ENCODE measurements around the gene DOCK9.

DOCK9 gene

DNA sequence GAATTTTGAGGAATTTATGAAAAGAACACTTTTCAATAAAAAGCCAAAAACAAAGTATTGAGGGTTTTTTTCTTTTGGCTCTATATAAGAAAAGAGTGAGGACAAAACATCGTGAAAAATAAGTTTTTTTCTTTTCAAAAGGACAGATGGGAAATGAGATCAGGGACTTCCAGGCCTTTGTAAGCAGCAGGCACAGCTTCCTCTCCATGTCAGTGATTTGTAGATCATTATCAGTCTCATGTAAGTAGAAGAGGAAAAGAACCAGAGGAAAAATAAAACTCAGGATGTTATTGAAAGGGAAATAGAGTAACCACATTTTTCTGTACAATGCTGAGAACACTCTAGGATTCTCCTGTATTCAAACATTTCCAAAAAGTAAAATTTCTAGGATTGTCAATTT, 29.9 kb downstream of the DOCK9 start:
- in situ Hi-C loops (cut with MboI; ENCODE audit: low sequenced_read_pairs), result no loop called here

DNA sequence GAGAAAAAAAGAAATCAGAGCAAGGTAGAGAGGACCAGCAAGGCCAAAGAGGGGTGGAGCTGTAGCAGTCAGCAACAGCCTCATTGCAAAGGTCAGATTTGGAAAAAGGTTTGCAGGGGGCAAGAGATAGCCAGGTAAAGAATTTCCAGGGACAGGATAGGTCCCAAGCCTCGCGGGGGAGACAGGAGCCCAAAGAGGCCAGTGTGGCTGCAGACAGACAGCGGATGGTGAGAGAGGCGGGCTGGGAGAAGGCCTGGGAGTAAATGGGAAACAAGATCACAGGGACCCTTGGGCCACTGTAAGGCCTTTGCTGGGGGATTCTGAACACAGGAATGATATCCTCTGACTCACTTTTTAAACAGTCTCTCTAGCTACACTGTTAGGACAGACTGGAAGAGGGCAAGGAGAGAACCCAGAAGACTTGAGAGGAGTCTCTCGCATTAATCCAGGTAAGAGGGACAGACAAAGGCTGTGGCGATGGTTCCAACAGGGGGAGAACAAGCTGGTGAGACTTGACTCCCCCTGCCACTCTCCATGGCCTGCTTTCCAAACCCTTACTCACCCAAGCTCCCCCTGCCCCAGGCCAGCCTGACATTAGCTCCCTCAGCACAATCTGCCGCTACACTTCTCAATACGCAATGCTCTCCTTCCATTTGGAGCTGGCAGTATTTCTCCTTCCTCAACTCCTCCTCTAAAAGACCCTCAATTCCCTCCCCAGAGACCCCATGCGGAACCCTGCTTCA, 31.8 kb downstream of the DOCK9 start:
- in situ Hi-C loops (cut with MboI; ENCODE audit: low sequenced_read_pairs), result no loop called here

DNA sequence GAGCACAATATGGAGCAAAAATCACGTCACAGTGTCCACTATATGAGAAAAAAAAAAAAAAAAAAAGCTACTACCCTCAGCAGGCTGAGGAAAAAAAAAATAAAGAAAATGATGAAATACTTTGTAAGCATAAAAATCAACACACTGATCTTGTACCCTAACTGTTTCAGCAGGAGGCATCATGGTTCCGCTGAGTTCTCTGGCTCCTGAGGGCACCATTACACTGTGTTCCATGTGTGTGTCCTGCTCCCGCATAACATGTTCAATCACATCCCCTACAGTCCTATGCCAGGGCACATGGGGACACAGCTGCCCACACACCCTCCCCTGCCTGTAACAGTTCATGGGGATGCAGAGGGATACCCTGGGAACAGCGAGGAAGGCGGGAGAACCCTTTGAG, 33.5 kb downstream of the DOCK9 start:
- in situ Hi-C loops (cut with MboI; ENCODE audit: low sequenced_read_pairs), result no loop called here

DNA sequence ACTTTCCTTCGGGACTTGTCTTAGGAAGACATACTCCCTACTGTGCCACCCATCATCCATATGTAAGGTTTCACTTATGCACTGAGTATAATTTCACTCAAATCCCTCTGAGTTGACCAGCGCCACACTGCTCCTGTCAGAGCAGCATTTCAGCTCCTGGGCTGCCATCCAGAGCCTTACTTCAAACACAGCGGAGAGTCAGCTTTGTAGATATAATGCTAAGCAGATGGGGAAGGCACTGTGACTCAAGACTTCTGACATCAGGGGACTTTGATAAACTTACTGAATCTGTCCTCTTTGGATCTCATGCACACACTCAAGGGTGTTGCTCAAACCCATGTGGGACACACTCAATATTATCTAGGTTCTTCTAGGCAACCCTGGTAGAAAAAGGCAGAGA, 34.9 kb downstream of the DOCK9 start:
- in situ Hi-C loops (cut with MboI; ENCODE audit: low sequenced_read_pairs), result no loop called here

- in situ Hi-C loops (cut with MboI; ENCODE audit: low sequenced_read_pairs), result no loop called here
Observed at GRCh38 chr13:98942485-98942884, 35.4 kb downstream of the DOCK9 start.

DNA sequence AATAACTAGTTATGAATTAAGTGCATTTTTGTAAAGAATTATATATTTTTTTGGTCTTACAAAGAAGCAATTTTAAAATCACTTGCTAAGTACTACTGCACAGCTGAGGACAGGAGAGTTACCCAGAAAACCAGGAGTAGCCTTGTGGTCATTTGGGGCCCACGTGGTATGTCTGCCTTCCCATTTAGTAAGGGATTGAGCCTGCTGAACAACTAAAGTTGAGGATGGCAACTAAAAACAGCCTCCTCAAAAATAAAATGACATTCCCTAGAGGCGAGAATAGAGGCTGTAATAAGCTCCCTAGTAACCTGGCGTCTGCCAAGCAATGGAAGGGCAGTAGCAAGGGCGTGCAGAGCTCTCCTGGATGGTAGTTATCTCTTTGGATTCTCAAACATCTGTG, 36.3 kb downstream of the DOCK9 start:
- in situ Hi-C loops (cut with MboI; ENCODE audit: low sequenced_read_pairs), result no loop called here

- in situ Hi-C loops (cut with MboI; ENCODE audit: low sequenced_read_pairs), result no loop called here
Observed at GRCh38 chr13:98941126-98941525, 36.7 kb downstream of the DOCK9 start.

GRCh38 chr13:98940325-98941001, 37.4 kb downstream of the DOCK9 start:
- in situ Hi-C loops (cut with MboI; ENCODE audit: low sequenced_read_pairs), result no loop called here

DNA sequence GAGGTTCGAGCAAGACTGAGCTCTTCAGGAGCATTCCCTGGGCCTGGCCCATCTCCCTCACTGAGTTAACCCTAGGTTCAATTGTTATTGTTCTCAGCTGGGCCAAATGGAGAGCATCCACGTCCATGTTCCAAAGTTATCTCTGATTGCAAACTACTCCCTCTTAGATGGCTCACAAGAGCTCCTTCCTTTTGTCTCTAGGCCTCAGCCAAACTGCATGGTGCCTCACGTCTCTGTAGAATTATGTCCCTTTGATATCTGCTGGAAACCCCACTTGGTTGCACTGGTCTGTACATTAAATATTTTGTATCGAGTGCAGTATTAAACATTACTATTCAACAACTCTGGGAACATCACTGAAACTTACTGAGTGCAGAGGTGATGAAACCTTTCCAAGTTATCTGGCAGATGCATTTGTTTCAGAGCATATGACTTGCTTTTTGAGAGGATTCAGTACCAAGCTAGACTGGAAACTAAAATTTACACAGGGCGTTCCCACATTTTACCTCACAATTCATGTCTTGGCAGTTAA, 38.1 kb downstream of the DOCK9 start:
- in situ Hi-C loops (cut with MboI; ENCODE audit: low sequenced_read_pairs), result no loop called here

- in situ Hi-C loops (cut with MboI; ENCODE audit: low sequenced_read_pairs), result no loop called here
Observed at GRCh38 chr13:98938801-98939200, 39.1 kb downstream of the DOCK9 start.

DNA sequence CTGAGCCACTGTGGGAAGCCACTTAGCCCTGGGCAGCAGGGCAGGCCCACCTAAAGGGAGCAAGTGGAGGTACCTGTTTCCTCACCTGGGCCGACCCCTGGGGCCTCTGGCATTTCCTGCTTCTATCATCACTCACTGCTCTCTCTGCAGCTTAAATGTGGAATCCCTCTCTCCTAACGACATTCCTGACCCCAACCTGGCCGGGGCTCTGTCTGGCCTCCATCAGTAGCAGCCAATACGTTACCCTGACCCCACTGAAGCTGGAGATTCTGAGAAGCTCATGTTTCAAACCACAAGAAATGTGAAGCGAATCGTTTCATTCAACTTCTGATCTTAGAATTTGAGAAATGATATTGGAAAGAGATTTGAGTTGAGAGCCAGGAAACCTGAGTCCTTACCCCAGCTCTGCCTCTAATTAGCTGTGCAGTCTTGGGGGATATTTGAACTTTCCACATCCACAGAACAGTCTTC, 39.9 kb downstream of the DOCK9 start:
- in situ Hi-C loops (cut with MboI; ENCODE audit: low sequenced_read_pairs), result no loop called here

DNA sequence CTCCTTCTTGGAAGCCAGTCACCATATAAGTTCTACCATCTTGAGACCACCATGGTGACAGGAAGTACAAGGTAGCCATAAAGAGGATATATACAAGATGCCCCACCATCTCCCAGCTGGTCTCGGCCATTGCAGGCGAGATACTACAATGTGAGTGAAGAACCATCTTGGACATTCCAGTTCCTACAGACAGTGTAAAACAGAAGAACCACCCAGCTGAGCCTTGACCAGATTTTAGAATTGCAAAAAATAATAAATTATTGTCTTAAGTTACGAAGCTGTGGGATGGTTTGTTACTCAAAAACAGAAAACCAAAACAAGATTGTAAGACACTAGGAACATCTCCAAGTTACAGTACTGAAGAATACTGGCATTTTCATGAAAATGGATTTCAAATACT, 43.6 kb downstream of the DOCK9 start:
- in situ Hi-C loops (cut with MboI; ENCODE audit: low sequenced_read_pairs), result no loop called here

GRCh38 chr13:98930151-98930591, 47.7 kb downstream of the DOCK9 start:
- in situ Hi-C loops (cut with MboI; ENCODE audit: low sequenced_read_pairs), result no loop called here

- in situ Hi-C loops (cut with MboI; ENCODE audit: low sequenced_read_pairs), result no loop called here
Observed at GRCh38 chr13:98927951-98928927, 49.6 kb downstream of the DOCK9 start.

DNA sequence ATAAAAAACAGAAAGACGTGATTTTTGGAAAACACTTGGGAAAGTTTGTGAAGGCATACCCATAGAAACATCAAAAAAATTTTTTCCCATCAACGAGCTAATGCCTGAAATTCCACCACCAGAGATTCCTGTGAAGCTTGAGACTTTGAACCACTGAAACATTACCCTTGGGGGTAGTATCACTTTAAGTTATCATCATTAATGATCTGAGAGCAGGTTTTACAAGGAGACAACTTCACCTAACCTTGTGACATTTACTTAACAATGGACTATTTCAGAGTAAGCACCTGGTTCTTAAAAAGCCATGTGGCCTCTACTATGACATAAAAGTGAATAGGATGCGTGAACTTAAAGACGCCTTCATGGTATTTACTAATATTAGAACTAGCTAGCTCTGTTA, 51.9 kb downstream of the DOCK9 start:
- in situ Hi-C loops (cut with MboI; ENCODE audit: low sequenced_read_pairs), result no loop called here

GRCh38 chr13:98923641-98924397, 54.0 kb downstream of the DOCK9 start:
- in situ Hi-C loops (cut with MboI; ENCODE audit: low sequenced_read_pairs), result no loop called here

DNA sequence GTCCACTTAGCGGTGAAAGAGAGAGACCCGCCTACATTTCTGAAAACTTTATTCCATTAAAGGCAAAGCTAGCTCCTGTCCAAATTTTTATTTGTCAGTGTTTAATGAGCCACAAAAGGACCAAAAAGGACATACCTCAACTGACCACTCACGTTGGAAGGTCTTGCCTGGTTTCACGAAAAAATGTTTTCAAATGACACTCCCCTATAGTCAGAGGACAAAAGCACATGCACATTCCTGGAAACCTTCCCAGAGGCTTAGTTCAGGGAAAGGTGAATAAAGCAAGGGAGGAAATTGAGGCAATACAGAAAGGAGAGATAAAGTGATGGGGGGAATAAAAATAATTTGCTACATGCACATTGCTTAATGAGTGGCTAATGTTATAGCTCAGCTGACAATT, 55.6 kb downstream of the DOCK9 start:
- in situ Hi-C loops (cut with MboI; ENCODE audit: low sequenced_read_pairs), result no loop called here

GRCh38 chr13:98921786-98922185, 56.1 kb downstream of the DOCK9 start:
- in situ Hi-C loops (cut with MboI; ENCODE audit: low sequenced_read_pairs), result no loop called here

DNA sequence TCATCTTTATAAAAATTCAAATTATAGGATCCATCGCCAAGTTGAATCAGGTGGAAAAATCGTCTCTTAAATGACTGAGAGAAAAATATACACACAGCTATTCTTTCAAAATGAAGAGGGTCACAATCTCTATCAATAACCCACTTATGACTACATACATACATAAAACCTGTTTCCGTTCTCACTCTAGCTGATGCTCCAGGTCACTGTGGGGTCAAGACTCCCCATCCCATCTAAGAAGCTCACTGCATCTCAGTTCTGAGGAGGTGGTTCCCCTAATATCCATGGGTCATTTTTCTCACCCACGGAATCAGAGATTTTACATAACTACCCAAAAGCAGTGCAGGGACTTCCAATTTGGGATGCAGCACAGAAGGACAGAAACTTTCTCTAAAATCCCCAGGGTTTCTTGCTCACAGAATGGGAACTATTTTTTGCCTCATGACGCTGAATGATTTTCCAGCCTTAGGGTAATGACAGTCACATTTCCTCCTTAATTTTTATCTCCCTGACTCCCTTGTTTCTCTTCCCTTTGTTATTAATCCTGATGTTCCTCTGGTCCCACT, 56.8 kb downstream of the DOCK9 start:
- in situ Hi-C loops (cut with MboI; ENCODE audit: low sequenced_read_pairs), result no loop called here

DNA sequence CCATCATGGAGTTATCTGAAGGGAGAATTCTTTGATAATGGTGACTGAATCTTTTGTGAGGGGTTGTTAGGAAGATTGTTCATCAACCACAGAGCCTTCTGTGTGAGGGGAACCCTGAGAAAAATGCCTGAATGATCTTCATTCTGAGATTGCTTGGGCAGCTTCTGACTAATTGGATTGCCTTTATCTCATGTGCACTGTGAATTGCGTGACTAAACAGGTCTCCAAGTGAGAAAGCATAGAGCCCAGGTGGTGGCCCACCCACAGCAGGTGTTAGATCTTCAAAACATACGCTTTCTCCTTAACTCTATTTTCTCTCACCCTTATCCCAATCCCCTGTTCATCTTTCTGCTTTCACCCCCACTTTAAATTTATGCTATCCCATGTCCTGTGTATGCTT, 58.3 kb downstream of the DOCK9 start:
- in situ Hi-C loops (cut with MboI; ENCODE audit: low sequenced_read_pairs), result no loop called here

All from HL-60/S4 (cell line).